ENCODE results near the gene TMEM184A. TPM values are rescaled to one million over a fixed set of nuclear protein-coding genes. Genes with fewer than 3 reads are reported as not detected.

Gene TMEM184A
- total and polyA plus RNA-seq, 2 of the 8 experiments (the other 6 are each of a cell fraction or from before 2014, with no cell fraction given): 1.8 to 2.1 TPM

- 94% methylated on average over 16 of the region's 20 CpGs; no CpG with 5 or more reads in 1 of the 2 experiments for WGBS, 2 experiments (ENCODE audit: extremely low coverage in 1 of 2, insufficient coverage in 1 of 2, insufficient read length in 1 of 2, insufficient replicate concordance in 2 of 2, low coverage in 1 of 2, low lambda C conversion rate in 2 of 2, missing lambda C conversion rate in 1 of 2)
These were observed 62.9 kb downstream of the TMEM184A start for GRCh38 chr7:1493129-1493528.

More at GRCh38 chr7:1493129-1493528, 62.9 kb downstream of the TMEM184A start:
- Histone ChIP-seq H3K4me2 (ENCODE audit: insufficient read depth in 1 of 2, low read depth in 2 of 2, low read length in 2 of 2) (no peak overlapping the region), H3K79me1 (ENCODE audit: low read depth, low read length) (no peaks in the 10 kb centered on the region), H2BK5ac (ENCODE audit: low read depth, low read length) (no peak overlapping the region), H4K91ac (replicated peaks; ENCODE audit: insufficient read length, low read length) (no peak overlapping the region), H3K9ac (replicated peaks in 1 of 4; ENCODE audit: extremely low read depth in 1 of 4, low read depth in 3 of 4, low read length in 3 of 4) (no peak overlapping the region), H2BK20ac (ENCODE audit: low read length) (no peak overlapping the region), H3K27me3 (replicated peaks in 1 of 4; ENCODE audit: control insufficient read depth in 3 of 4, extremely low read depth in 1 of 4, insufficient read depth in 3 of 4, low read length in 3 of 4) (no peaks in the 10 kb centered on the region), H2BK15ac (ENCODE audit: low read length) (no peak overlapping the region), H2AK5ac (ENCODE audit: low read depth, low read length) (no peak overlapping the region), H3K79me2 (ENCODE audit: control insufficient read depth in 1 of 2, insufficient read depth in 2 of 2, low read length in 2 of 2) (no peaks in the 10 kb centered on the region), H3K4ac (replicated peaks; ENCODE audit: insufficient read length, low read depth, low read length) (no peak overlapping the region), H3K36me3 (ENCODE audit: control insufficient read depth in 2 of 4, insufficient read depth in 4 of 4, low read length in 3 of 4) (peaks cover 10 to 66% (median 36%) of the 10 kb centered on the region in 4 experiments), H3K23me2 (ENCODE audit: low read depth, low read length) (no peaks in the 10 kb centered on the region), H2BK12ac (ENCODE audit: low read depth, low read length) (no peak overlapping the region), H4K20me1 (replicated peaks in 1 of 2; ENCODE audit: control insufficient read depth in 1 of 2, insufficient read depth in 2 of 2, low read length in 2 of 2) (peaks cover 6 to 17% of the 10 kb centered on the region in 2 experiments), H3K18ac (ENCODE audit: extremely low read depth, low read length) (no peak overlapping the region), H4K5ac (ENCODE audit: insufficient read length, low read depth, low read length) (no peak overlapping the region), H3K23ac (ENCODE audit: insufficient read length) (no peak overlapping the region), H3K4me1 (replicated peaks in 1 of 4; ENCODE audit: control insufficient read depth in 3 of 4, insufficient read depth in 4 of 4, low read length in 3 of 4) (no peaks in the 10 kb centered on the region), H3K4me3 (ENCODE audit: extremely low read depth in 1 of 4, insufficient read depth in 2 of 4, low read depth in 3 of 4, low read length in 4 of 4) (no peak overlapping the region), H3K56ac (replicated peaks; ENCODE audit: insufficient read length, low read depth, low read length) (no peak overlapping the region), H2BK120ac (replicated peaks; ENCODE audit: low read depth, low read length) (no peak overlapping the region), H3K9me3 (ENCODE audit: insufficient read depth in 2 of 2, low read depth in 1 of 2, low read length in 1 of 2) (no peaks in the 10 kb centered on the region), H3K14ac (ENCODE audit: insufficient read length) (no peak overlapping the region), H4K8ac (ENCODE audit: extremely low read depth, insufficient read depth, low read length) (no peak overlapping the region), H3K27ac (ENCODE audit: low read depth, low read length) (no peak overlapping the region), H2AFZ (ENCODE audit: low read length) (no peak overlapping the region)
- CTCF ChIA-PET (ENCODE audit: partially characterized antibody): interaction anchor here (0.8 to 2.0 kb wide), 3 partner anchors 15 to 19 kb away, joined by 4 to 6 read pairs (median 5); no protein-coding TSS in a partner anchor
- DNase-seq (ENCODE audit: low read depth in 1 of 2, low spot score in 2 of 2): no peak
- TF ChIP-seq JUND (IDR thresholded peaks at IDR 0.05; ENCODE audit: low read length) (no peak), GABPA (IDR thresholded peaks at IDR 0.05; ENCODE audit: borderline replicate concordance, insufficient read depth, low read length) (no peak), BRCA1 (IDR thresholded peaks at IDR 0.05; ENCODE audit: low read depth, low read length) (no peak), CHD2 (IDR thresholded peaks at IDR 0.05; ENCODE audit: low read length) (no peak), FOSL1 (IDR thresholded peaks at IDR 0.05; ENCODE audit: insufficient read depth, low read depth, low read length) (no peak), SP2 (IDR thresholded peaks at IDR 0.05; ENCODE audit: low read length) (no peak), JUN (IDR thresholded peaks at IDR 0.05; ENCODE audit: low read depth, low read length) (no peak), EZH2 (IDR thresholded peaks at IDR 0.05; ENCODE audit: low read depth, low read length, severe bottlenecking) (no peak), SRF (IDR thresholded peaks at IDR 0.05; ENCODE audit: low read depth, low read length) (no peak), KDM5A (IDR thresholded peaks at IDR 0.05; ENCODE audit: low read length) (no peak), EGR1 (IDR thresholded peaks at IDR 0.05; ENCODE audit: borderline replicate concordance, low read depth, low read length) (no peak), PHF8 (conservative IDR thresholded peaks at IDR 0.05; ENCODE audit: low read depth, low read length) (no peak), POLR2AphosphoS5 (IDR thresholded peaks at IDR 0.05; ENCODE audit: low read depth, low read length) (no peak), EP300 (IDR thresholded peaks at IDR 0.05; ENCODE audit: borderline replicate concordance in 1 of 2, low read depth in 2 of 2, low read length in 2 of 2) (no peak), SUZ12 (IDR thresholded peaks at IDR 0.05; ENCODE audit: low read length) (no peak)
- POLR2A ChIA-PET (ENCODE audit: partially characterized antibody): interaction anchor here (0.7 to 2.9 kb wide), 6 partner anchors 9 to 61 kb away, joined by 3 to 17 read pairs (median 4); partner anchors contain the start of gene INTS1
- FAIRE-seq: no peak
